Inflammatory macrophage treated with lipopolysaccharide for 4 hours (primary cell): Measurements from ENCODE around the gene TTC28.
"Not testable (repeated sequence)": the region's sequence is repeated elsewhere in the genome, so short reads cannot be mapped to it uniquely, and the experiment has no call there.

ENCODE experiments used
- DNase-seq: peaks from one replicate; pipeline ENCODE4 v3.0.0-alpha.2; 2020

Gene TTC28

GRCh38 chr22:28171712-28172111, 507.9 kb downstream of the TTC28 start:
- peak; percentile 5 for DNase-seq

- DNase-seq = no peak
These were observed 508.5 kb downstream of the TTC28 start for GRCh38 chr22:28171115-28171514.

GRCh38 chr22:28169314-28169713, 510.3 kb downstream of the TTC28 start:
- not testable (repeated sequence) for DNase-seq

- no peak for DNase-seq
These were observed 523.8 kb downstream of the TTC28 start for GRCh38 chr22:28155808-28156207.

GRCh38 chr22:28154861-28155260, 524.8 kb downstream of the TTC28 start:
- DNase-seq = no peak

GRCh38 chr22:28151151-28151816, 528.4 kb downstream of the TTC28 start:
- no peak for DNase-seq

- DNase-seq = no peak
These were observed 530.7 kb downstream of the TTC28 start for GRCh38 chr22:28148816-28149465.

GRCh38 chr22:28147401-28147800, 532.2 kb downstream of the TTC28 start:
- no peak for DNase-seq

- no peak for DNase-seq
These were observed 533.0 kb downstream of the TTC28 start for GRCh38 chr22:28146401-28147314.

GRCh38 chr22:28143961-28144745, 535.5 kb downstream of the TTC28 start:
- DNase-seq = no peak

GRCh38 chr22:28143241-28143865, 536.3 kb downstream of the TTC28 start:
- no peak for DNase-seq

GRCh38 chr22:28142361-28142961, 537.2 kb downstream of the TTC28 start:
- no peak for DNase-seq

- DNase-seq = no peak
These were observed 538.0 kb downstream of the TTC28 start for GRCh38 chr22:28141614-28142013.

- DNase-seq = no peak
These were observed 539.7 kb downstream of the TTC28 start for GRCh38 chr22:28139961-28140360.

- no peak for DNase-seq
These were observed 540.1 kb downstream of the TTC28 start for GRCh38 chr22:28139516-28139915.

- DNase-seq = no peak
These were observed 542.6 kb downstream of the TTC28 start for GRCh38 chr22:28137036-28137435.

GRCh38 chr22:28132466-28132865, 547.2 kb downstream of the TTC28 start:
- no peak for DNase-seq

- DNase-seq = no peak
These were observed 550.2 kb downstream of the TTC28 start for GRCh38 chr22:28129319-28129962.

- no peak for DNase-seq
These were observed 550.8 kb downstream of the TTC28 start for GRCh38 chr22:28128827-28129226.

GRCh38 chr22:28125799-28126198, 553.8 kb downstream of the TTC28 start:
- DNase-seq = no peak

GRCh38 chr22:28123989-28124766, 555.5 kb downstream of the TTC28 start:
- DNase-seq = no peak
